T-helper 2 cell (primary cell): ENCODE measurements around the gene HGFAC.

Experiments
- DNase-seq, 5 experiments: peaks; one replicate each; pipeline versions ENCODE4 v3.0.0 to v3.0.0-alpha.2; 2012 to 2022

The HGFAC gene

DNA sequence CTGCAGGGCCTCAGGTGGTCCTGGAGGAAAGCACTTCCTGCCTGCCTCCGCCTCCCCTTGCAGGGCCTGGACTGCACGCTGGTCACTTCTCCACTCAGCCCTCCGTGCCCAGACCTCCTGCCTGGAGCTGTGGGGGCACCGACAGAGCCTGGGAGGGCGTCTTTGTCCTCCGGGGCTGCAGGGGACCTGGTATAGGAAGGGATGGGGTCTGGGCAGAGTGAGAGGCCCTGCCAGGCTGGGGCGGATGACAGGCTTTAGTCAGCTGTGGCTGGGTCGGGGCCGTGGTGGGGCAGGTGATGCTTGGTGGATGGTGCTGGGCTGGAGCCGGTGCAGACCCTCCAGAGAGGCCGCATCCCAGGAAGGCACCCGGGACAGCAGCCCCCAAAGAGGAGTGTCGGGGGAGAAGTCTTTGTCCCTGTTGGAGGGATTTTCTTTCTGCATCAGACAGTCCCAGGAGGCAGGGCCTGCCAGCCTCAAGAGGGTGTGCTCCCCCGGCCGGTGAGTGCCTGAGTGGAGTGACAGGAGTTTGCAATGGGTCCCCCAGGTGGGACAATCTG, 22.7 kb downstream of the HGFAC start:
- no peak for DNase-seq

DNA sequence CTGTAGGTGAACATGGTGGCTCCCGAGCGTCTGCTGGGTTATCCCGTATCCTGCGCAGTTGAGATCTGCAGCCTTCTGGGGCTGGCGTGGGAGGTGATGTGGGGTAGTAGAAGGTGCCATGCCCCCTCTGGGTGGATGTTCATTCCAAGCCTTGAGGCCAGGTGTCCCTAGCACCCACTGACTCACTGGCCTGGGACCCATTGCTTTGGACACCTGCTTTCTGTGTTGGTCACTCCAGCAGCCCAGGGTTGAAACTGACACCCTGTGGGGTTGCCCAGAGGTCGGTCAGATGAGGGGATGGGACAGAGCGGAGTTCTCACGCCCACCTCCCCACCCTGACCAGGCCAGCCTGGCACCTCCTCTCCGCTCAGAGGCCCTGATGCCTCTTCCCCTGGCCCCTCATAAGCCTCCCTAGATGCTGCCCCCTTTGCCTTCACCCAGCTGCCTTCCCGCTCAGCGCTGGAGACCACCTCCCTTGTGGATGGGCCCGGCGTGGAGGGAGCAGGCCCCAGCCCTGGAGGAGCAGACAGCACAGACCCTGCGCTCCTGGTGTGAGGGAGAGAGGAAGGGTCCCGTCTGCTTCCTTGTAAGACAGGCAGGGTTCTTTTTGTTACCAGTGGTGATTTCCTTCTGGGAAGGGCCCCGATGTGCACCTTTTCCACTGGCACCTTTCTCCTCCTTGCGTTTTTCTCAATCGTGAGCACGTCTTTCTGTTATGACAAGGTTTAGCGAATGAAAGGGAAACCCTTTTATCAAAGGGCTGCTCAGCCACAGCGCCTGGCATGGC, 23.3 kb downstream of the HGFAC start:
- no peak for DNase-seq

- no peak for DNase-seq
Observed at GRCh38 chr4:3465698-3466671, 24.2 kb downstream of the HGFAC start.

- no peak for DNase-seq
Observed at GRCh38 chr4:3466691-3467600, 25.2 kb downstream of the HGFAC start.

DNA sequence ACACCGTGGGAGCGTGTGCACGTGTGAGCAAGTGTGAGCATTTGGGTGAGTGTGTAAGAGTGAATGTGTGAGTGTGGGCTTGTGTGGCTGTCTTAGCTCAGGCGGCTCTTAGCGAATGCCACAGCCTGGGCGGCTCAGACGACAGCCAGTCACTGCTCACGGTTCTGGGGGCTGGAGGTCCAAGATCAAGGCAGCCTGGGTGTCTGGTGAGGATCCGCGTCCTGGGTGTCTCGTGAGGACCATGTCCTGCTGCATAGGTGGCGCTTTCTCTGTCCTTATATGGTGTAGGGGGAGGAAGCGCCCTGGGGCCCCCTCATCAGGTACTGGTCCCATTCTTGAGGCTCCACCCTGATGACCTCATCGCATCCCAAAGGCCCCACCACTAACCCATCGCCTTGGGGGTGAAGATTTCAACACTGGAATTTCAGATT, 25.8 kb downstream of the HGFAC start:
- DNase-seq: no peak

DNA sequence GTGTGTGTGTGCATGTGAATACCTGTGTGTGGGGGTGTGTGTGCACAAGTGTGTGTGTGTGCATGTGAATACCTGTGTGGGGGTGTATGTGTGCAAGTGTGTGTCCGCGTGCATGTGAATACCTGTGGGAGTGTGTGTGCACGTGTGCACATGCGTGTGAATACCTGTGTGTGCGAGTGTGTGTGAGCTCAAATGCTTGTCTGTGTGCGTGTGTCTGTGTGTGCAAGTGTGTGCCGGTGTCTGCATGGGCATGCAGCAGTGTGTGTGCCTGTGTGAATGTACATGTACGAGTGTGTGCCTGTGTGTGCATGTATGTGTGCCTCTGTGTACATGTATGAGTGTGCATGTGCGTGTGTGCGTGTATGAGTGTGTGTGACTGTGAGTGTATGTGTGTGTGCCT, 26.4 kb downstream of the HGFAC start:
- no peak for DNase-seq

- DNase-seq: no peak
Observed at GRCh38 chr4:3468804-3469203, 27.0 kb downstream of the HGFAC start.

DNA sequence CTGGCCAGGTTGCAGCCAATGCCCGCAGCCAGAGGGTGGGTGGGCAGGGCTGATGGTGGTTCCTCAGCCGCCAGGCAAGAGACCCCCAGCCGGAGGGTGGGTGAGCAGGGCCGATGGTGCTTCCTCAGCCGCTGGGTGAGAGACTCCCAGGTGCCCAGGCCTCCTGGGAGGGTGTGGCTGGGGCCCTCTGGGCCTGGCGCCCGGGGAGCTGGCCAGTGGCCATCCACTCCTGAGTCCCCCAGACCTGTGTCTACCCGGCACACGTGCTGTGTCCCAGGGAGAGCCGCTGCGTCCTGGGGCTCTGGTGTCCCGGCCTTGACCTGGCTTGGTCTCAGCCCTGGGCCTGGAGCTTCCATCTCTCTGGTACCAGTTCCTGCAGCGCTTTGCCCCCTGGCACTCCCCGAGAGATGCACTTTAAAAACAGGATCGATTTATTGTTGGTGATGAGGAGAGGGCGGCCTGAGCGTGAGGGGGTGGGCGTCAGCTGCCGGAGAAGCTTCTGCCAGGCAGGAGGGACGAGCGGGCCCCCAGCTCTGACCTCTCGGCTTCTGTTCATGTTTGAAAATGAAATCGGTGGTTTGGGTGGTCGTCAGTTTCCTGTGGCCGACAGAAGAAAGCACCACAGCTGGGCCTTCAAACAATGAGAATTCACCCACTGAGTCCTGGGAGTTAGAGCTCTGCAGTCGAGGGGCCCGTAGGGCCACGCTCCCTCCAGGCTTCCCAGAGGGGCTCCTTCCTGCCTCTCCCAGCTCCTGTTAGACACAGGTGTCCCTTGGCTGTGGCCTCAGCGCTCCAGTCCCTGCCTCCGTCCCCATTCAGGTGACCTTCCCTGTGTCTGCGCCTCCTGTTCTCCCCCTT, 27.8 kb downstream of the HGFAC start:
- DNase-seq: no peak

- no peak for DNase-seq
Observed at GRCh38 chr4:3470244-3471097, 28.7 kb downstream of the HGFAC start.

GRCh38 chr4:3471098-3471760, 29.5 kb downstream of the HGFAC start:
- no peak for DNase-seq

DNA sequence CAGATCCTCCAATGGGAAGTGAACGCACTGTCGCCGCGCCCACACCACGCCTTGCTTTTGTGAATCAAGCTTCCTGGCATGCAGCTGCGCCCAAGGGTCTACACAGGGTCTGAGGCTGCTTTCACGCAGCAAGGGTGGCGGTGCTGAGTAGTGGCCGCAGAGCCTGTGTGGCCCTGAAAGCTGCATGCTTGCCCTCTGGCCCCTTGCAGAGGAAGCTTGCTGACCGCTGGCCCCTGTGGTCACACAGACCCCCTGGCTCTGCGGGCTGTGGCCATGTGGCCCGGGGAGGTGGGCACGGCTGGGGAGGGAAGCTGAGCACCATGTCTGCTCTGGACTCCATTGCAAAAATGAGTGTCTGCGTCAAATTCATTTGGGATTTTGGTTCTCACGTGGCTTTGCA, 30.1 kb downstream of the HGFAC start:
- no peak for DNase-seq

GRCh38 chr4:3472411-3473141, 30.8 kb downstream of the HGFAC start:
- DNase-seq: no peak

- no peak for DNase-seq
Observed at GRCh38 chr4:3473181-3473950, 31.6 kb downstream of the HGFAC start.

DNA sequence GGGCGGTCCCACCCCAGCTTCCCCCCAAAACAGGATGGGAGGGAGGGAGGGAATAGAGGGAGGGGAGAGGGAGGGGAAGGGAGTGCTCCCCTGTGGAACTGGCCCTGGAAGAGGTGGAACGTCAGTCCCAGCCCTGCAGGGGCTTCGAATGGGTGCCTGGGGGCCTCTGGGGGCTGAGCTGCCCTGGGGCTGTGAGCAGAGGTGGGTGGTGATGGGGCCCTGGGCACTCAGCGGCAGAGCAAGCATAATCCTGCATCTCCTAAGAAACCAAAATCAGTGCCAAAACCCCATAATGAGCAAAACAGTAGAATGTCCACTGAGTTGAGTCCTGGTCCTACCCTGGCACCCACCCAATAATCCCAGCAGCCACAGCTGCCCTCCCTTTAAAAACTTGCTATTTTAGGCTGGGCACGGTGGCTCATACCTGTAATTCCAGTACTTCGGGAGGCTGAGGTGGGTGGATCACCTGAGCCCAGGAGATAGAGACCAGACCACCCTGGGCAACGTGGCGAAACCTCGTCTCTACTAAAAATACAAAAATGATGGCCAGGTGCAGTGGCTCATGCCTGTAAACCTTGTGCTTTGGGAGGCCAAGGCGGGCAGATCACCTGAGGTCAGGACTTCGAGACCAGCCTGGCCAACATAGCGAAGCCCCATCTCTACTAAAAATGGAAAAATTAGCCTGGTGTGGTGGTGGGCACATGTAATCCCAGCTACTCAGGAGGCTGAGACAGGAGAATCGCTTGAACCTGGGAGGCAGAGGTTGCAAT, 32.4 kb downstream of the HGFAC start:
- no peak for DNase-seq

GRCh38 chr4:3475041-3475712, 33.4 kb downstream of the HGFAC start:
- DNase-seq: no peak

DNA sequence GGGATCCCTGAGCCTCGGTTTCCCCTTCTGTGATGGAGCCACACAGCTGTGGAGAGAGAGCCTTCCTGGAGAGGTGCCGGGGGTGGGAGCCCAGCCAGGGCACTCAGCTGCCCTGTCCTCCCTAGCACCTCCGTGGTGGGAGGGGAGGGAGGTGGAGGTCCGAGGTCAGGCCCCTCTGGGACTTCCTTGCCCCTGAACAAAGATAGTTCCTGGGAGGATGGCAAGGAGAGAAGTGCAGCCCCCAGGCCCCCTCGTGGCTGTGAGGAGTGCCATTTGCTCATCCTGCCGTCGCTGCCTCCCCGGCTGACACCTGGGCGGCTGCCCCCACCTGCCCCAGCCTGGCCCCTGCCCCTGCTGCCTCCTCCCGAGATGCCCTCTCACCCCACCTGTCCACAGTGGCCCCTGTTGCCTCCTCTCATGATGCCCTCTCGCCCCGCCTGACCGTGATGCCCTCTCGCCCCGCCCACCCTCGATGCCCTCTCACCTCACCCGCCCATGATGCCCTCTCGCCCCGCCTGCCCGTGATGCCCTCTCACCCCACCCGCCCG, 34.0 kb downstream of the HGFAC start:
- no peak for DNase-seq
